Stimulated activated naive CD8-positive, alpha-beta T cell treated with anti-CD3 and anti-CD28 coated beads, Interleukin-15, Interleukin-2, amounts not matched to agents 100 U/mL and 50 U/mL, for 24 hours (primary cell): Measurements from ENCODE around the gene STK11IP.

Experiments
- ATAC-seq: fragments of 150-1000 bp; cut with Tn5 transposase; one replicate; pipeline ENCODE4 v1.10.0; 2021
- DNase-seq: peaks from one replicate; pipeline ENCODE4 v3.0.0; 2021

STK11IP gene

DNA sequence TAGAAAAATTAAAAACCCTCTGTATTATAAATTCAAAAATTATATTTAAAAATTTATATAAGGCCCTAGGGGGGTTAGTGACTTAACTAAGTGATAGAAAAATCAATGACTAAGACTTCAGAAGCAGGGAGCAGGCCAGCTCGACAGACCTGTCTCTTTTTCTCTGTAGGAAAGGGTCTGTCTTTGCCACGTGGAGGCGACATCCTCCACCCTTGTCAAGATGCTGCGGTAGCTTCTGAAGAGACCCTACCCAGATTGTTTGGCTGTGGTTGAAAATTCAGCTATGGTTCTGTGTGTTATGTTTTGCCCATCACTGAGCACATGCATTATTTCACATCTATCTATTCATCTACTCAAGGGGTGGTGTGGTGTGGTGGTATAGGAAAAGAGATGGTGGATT, 21.6 kb downstream of the STK11IP start:
- DNase-seq = no peak
- ATAC-seq = no peak

DNA sequence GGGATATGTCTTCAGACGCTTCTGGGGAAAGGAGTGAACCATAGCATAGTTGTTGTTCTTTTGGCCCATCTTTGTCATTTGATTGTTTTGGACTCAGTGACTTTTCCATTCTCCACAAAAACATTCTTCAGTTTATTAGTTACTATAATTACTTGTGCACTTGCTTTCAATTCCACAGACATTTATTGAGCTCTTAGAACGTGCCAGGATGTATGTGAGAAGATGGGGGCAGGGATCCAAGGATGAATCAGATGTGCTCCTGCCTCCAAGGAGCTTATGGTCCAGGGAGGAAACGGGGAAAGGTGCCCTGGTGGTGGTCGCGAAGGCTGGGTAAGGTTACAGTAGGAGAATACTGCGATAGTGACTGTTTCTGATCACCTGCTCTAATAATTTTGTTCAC, 22.9 kb downstream of the STK11IP start:
- DNase-seq = no peak
- no peak for ATAC-seq

DNA sequence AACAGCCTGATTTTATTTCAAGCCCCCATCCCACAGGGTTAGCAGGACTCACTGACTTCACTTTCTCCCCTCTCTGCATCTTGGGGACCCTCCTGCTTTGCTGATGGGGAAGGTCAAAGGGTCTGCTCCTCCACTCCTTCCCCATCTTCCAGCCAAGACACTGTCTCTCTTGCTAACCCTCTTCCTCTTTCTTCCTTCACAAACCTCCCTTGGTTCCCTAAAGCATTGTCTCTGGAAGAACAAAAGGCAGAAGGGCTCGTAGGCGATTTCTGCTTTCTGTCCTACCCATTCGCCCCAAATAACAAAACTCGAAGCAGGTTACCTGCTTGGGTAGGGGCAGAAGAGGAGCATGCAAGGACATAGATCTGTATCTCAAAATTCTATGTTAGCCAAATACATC, 24.3 kb downstream of the STK11IP start:
- DNase-seq (no peak), ATAC-seq (no peak)

DNA sequence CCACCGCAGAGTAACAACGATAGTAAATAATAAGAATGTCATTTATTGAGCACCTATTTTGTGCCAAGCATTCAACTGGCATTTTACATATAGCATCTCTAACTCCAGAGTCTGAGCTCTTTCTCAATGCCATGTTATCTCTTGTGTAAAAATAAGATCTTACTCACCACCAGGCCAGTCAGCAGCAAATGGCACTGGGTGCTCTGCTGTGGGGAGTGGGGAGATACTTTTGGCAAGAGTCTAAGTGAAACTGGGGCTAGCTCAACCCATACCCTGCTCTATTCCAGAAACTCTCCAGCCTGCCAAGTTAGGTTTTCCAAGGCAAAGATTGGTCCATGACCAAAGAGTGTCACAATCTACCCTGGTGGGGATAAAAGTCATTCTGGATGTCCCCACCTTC, 24.8 kb downstream of the STK11IP start:
- ATAC-seq (no peak), DNase-seq (no peak)

DNA sequence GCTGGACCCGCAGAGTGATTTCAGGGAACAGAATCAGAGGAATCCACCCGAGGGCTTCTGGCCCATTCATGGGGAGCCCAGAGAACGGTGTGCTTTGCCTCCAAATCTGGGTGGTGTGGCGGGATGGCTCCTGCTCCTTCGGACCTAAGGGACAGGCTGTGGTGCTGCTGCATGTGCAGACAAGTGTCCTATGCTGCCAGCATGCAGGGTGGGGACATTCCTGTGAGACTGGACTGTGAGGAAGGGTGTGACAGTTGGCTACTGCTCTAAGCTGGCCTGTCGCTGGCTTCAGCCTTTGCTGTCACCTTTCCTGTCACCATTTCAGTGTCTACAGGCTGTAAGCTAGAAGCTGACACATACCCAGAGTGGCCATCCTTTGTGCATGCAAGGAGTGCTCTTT, 26.9 kb downstream of the STK11IP start:
- ATAC-seq (no peak), DNase-seq (no peak)

DNA sequence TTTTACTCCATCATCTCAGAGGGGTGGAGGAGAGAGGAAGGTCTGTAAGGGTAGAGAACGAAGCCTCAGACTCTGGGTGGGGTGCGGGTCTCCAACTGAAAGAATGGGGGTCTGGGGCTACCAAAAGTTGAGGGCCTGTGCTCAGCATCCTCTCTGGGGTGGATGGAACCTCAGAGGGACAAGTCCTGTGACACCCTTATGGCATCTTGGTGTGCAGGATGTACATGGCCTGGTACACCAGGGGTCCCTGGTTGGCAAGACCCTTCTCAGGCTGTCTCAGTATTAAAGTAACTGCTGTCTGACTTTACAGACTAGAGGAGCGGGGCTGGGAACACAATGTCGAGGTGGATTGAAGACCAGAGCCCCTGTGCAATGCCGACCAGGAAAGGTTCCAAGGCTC, 27.5 kb downstream of the STK11IP start:
- DNase-seq (no peak), ATAC-seq (no peak)

DNA sequence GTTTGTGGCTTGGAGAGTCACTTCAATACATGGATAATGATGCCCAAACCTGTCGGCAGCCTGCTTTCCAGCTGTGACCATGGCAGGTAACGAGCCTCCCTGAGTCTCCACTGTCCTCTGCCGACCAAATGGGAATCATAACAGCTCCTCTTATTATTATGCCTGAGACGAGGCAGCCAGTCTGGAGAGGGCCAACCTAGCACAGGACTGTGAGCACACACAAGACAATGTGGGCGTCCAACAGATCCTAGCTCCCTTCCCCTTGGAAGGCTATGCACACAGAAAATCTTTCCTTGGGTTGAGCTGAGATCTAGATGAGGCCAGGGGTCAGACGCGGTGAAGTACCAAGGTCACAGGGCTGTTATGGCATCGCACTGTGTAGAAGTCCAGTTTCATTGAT, 28.9 kb downstream of the STK11IP start:
- DNase-seq = no peak
- ATAC-seq = no peak

DNA sequence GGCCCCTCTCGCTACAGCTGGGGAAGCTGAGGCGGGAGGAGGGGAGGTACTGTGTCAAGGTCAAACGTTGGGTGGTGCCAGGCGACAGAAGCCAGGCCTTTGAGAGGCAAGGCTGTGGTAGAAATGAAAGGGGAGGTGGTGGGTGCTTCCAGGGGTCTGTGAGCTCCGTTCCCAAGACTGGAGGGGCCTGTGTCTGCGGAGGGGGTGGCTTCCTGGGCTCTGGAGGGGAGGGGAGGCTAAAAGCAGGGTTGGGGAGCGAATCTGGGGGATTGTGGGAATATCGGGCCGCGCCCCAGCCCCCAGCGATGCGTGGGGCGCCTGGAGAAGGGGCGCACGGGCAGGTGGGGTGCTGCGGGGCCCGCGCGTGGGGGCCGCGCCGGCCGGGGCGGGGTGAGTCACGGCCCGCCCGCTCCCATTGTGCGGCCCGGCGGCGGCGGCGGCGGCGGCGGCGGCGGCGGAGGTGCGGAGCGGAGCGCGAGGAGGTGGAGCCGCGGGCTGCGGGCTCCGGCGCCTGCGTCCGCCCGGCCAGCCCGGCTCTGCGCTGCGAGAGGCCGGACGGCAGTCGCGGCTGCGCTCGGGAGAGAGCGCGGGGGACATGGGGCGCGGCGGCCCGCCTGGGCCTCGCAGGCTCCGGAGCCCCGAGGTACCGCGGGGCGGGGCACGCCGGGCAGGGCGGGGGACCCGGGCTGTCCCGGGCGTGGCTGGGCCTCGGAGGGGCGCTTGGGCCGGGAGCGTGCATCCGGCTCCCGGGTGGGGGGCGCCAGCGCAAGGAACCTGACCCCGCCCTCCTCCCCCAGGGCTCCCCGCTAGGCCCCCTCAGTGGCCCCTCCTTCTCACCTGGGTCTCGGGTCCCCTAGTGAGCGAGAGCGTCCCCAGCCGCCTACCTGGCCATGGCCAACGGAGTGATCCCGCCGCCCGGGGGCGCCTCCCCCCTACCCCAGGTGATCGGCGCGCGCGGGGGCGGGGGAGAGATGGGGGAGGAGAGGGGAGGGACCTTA, 29.7 kb downstream of the STK11IP start, which contains the start of gene SLC4A3:
TSS of gene SLC4A3 (plus strand) at position 528 of the 998 bp plus-strand sequence. CDS start at position 891, 363 bp downstream.
- DNase-seq (no peak), ATAC-seq (peak; percentile 29)

DNA sequence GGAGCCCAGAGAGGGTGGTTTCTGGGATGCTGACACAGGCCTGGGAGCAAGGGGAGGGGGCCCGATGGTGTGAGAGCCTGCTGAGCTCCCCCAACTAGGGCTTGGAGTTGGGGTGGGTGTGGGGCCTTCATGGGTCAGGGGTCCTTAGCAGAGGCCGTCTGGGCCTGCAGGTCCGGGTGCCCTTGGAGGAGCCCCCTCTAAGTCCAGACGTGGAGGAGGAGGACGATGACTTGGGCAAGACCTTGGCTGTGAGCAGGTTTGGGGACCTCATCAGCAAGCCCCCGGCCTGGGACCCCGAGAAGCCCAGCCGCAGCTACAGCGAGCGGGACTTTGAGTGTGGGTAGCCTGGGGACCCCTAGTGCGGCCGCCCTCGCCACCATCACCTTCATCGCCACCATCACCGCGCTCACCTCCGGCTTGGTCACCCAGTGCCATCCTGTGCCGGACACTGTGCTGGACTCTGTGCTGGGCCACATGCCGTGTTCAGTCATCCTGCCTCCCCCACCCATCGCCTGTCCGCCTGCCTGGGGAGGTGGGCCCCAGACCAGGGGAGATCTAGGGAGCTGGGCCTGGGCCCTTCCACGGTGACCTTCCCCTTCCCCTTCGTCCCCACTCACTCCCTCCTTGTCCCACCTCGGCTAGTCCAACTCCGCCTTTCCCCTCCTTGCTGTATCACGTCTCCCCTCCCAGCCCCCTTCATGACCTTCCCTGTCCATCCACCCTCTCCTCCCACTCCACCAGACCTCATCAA, 30.8 kb downstream of the STK11IP start:
- no peak for ATAC-seq
- no peak for DNase-seq

DNA sequence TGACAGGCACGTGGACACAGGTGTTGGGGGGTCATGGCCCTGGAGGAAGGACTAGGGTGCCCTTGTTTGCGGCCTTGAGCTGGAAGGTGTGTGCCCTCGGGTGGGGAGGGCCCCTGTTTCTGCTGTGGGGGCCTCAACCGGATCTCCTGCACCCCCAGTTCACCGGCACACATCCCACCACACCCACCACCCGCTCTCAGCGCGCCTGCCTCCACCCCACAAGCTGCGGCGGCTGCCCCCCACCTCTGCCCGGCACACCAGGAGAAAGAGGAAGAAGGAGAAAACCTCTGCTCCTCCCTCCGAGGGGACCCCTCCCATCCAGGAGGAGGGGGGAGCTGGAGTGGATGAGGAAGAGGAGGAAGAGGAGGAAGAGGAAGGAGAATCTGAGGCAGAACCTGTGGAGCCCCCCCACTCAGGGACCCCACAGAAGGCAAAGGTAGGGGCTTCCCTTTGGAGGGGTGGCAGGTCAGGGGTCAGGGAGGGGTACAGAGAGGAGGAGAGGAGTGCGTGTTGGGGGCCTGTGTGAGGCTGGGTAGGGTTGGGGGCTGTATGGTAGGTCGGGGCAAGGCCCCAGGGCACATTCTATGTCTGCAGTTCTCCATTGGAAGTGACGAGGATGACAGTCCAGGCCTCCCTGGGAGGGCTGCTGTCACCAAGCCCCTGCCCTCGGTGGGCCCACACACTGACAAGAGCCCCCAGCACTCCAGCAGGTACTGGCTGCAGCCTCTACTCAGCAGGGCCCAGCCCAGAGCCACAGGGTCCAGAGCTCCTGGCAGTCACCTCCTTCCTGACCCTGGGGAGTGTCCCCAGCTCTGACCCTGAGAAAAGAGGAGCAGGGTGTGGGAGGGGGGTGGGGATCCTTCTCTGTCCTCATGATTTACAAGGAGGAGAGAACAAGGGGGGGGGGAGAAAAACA, 31.6 kb downstream of the STK11IP start:
- DNase-seq (no peak), ATAC-seq (no peak)

DNA sequence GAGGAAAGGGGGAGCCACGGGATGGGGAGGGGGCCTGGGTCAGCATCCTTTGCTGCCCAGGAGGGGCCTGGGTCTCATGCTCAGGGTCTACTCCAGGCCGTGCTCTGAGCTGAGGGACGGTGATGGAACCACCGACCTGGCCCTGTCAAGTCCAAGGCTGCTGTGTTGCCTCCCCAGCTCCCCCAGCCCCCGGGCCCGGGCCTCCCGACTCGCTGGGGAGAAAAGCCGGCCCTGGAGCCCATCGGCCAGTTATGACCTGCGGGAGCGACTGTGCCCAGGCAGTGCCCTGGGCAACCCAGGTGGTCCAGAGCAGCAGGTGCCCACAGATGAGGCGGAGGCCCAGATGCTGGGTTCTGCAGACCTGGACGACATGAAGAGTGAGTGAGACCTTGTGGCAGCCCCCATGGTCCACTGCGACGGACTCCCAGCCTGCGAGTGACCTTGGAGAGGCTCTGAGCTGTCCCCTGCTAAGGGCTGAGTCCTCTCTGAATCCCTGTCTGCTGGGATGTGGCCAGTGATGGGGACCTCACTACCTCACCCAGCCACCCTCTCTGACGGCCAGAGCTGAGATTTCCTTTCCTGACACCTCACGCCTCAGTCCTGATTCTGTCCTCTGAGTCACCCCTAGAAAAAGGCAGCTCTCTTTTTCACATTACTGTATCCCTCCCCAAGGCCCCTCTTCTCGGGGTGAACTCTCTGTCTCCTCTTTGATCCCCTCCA, 32.5 kb downstream of the STK11IP start:
- no peak for DNase-seq
- ATAC-seq = peak; percentile 17

DNA sequence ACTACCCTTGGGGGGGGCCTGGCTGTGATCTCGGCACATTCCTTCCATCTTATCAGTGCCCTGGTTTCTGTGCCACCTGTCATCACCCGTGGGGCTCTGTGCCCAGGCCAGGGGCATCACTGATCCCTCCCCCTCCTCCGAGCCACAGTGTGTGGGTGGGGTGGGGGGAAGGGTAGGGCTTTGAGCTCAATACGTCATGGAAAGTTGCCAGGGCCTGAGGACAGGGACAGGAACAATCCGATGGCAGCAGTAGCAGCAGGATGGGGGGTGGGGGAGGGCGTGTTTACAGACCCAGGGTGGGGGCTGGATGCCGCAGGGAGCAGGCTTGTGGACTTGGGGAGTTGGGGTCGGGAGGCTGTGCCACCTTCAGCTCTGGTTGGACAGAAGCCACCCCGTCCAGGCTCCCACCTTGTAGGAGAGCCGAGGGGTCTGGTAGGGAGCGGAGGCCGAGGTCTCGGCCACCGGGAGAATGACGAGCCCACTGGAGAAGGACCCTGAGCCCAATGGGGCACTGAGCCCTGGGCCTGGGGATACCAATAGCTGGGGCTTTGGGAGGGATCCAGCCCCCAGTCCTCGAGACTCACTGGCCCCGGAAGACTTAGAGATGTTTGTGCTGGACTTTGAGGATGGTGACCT, 33.2 kb downstream of the STK11IP start:
- DNase-seq (no peak), ATAC-seq (no peak)

DNA sequence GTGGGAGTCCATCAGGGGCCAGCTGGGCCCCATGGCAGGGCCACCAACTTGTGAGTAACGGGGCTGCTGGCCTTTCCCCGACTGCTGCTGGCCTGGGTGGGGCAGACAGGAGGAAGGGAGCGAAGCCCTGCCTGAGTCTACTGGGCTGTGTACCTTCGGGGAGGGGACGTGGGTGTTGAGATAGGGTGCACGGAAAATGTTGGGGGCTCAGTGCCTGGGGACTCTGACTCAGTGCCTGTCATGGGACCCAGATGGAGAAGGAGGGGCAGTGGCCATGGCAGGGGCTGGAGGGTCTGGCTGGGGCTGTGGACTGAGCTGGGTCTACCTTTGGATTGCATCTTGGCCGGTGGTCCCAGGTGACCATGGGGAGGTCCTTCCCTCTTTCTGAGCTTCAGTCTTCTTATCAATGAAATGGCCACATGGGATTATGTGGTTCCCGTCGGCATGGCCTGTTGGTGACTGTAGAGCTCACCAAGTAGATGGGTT, 33.8 kb downstream of the STK11IP start:
- ATAC-seq (no peak), DNase-seq (no peak)

DNA sequence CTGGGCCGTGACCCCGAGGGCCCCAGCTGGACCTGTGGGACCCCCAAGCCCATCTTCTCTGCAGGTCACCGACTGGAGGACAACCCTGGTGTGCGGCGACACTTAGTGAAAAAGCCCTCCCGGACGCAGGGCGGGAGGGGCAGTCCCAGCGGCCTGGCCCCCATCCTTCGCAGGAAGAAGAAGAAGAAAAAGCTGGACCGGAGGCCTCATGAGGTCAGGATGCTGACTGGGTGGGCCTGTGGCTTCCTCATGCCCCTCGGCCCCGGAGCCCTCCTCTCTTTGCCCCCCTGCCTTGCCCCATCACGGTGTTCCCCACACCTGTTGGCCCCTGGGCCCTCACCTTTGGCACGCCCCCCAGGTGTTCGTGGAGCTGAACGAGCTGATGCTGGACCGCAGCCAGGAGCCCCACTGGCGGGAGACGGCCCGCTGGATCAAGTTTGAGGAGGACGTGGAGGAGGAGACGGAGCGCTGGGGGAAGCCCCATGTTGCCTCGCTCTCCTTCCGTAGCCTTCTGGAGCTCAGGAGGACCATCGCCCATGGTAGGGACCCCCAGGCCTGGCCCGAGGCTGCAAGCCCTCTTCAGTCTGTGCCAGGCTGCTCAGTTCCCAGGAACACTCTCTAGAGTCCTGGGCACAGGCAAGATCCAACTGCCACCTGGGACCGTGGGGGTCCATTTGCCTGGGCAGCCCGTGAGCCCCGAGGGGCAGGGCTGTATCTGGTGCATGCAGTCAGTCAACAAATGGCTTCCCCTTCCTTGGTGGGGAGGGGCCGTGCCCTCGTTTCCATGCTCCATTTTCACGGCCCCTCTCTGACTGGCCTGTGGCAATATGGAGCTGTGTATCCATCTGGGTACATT, 34.5 kb downstream of the STK11IP start:
- DNase-seq (no peak), ATAC-seq (no peak)

DNA sequence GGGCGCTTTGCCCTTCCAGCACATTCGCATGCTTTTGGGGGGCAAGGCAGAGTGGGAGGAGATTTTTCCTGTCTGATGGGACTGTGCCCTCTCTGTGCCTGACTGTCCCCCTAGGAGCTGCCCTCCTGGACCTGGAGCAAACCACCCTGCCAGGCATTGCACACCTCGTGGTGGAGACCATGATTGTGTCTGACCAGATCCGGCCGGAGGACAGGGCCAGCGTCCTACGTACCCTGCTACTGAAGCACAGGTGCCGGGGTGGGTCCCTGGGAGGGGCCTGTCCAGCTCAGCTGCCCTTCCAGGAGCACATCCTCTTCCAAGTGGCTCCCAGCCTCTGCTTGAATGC, 35.1 kb downstream of the STK11IP start:
- DNase-seq (no peak), ATAC-seq (no peak)

DNA sequence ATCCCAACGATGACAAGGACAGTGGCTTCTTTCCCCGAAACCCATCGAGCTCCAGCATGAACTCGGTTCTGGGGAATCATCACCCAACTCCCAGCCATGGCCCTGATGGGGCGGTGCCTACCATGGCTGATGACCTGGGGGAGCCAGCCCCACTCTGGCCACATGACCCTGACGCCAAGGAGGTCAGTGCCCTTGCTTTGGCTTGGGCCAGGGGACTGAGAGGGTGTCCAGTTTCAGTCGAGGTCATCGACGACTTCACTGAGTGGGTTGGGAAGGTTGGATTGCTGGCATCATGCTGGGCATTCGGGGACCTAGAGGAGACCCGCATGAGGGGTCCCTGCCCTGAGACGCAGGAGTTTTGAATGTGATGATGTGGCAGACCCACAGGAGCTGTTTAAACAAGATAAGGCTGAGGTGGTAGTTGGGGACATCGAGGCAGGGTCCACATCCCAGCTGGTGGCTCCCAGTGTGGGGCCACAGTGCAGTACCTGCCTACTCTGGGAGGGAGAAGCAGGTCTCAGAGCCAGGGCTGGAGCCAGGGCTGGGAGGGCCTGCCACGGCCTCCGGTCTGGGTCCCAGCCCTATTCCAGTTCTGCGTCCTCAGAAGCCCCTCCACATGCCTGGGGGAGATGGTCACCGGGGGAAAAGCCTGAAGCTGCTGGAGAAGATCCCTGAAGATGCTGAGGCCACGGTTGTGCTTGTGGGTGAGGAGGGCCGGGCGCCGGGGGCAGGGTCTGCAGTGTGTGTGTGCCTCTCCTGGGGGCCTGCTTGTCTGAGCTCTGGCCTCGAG, 35.8 kb downstream of the STK11IP start:
- ATAC-seq = no peak

DNA sequence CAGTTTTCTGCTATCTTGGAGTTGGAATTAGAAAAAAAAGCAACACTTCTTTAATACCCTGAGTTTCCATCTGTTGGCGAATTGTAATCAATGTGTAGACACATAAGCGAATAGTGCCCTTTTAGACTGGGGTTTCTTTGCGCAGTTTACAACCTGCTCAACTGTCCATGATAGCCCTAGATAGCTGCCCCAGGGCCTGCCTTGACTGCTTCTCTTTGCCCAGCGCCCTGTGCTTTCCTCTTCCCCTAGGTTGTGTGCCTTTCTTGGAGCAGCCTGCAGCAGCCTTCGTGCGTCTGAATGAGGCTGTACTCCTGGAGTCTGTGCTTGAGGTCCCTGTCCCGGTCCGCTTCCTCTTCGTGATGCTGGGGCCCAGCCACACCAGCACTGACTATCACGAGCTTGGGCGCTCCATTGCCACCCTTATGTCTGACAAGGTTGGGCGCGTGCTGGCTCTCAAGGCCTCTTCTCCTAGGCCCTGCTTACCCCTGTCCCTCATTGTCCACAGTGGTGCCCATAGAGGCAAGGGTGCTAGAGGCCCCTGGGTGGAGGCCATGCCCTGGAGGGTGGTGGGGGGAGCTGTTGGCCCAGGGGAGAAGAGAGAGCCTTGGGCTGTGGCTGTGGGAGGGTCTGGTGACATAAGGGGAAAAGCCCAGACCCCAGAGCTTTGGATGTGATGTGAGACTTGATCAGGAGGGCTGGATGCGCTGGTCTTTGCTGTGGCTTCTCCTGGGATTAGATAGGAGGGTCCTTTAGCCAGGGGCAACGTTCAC, 36.7 kb downstream of the STK11IP start:
- no peak for ATAC-seq
- DNase-seq = no peak

More for the DNA sequence above, 35.8 kb downstream of the STK11IP start:
- no peak for DNase-seq
